GM12878 (cell line): ENCODE results near the gene WIPF2. TPM values are rescaled to one million over a fixed set of nuclear protein-coding genes. Genes with fewer than 3 reads are reported as not detected.
A peak's percentile ranks its signal among the peaks of the same experiment; 100 is the strongest.

Experiments used
- BHLHE40 ChIP-seq, 2 experiments: fragments of 450-650 bp in 1 of 2; IDR thresholded peaks; 2 replicates each; pipeline ENCODE4 v1.6.1; 2011 to 2017; ENCODE audit warnings: low read depth in 2 of 2, borderline replicate concordance in 1 of 2, improper control_type of control experiment in 1 of 2, low read length in 1 of 2, mild to moderate bottlenecking in 1 of 2
- BMI1 ChIP-seq: fragments of 450-650 bp; IDR thresholded peaks from 2 replicates; pipeline ENCODE4 v1.6.1; 2016; ENCODE audit warnings: mild to moderate bottlenecking, moderate library complexity, borderline replicate concordance
- CHD1 ChIP-seq: IDR thresholded peaks from 2 replicates; pipeline ENCODE4 v1.6.1; 2012; ENCODE audit warnings: low read depth, low read length, improper control_type of control experiment
- CHD2 ChIP-seq: IDR thresholded peaks from 2 replicates; pipeline ENCODE4 v1.6.1; 2011; ENCODE audit warnings: low read depth, low read length, improper control_type of control experiment, borderline replicate concordance
- CREB1 ChIP-seq: IDR thresholded peaks from 2 replicates; pipeline ENCODE4 v1.6.1; 2012; ENCODE audit warnings: low read depth, mild to moderate bottlenecking, inconsistent platforms
- CREM ChIP-seq: IDR thresholded peaks from 2 replicates; pipeline ENCODE4 v1.6.1; 2014; ENCODE audit warnings: antibody characterized with exemption, low read depth
- DPF2 ChIP-seq: fragments of 450-650 bp; IDR thresholded peaks from 2 replicates; pipeline ENCODE4 v1.6.1; 2017; ENCODE audit warnings: mild to moderate bottlenecking
- E4F1 ChIP-seq: fragments of 450-650 bp; IDR thresholded peaks from 2 replicates; pipeline ENCODE4 v1.6.1; 2018; ENCODE audit warnings: borderline replicate concordance, mild to moderate bottlenecking; ENCODE audit not compliant: partially characterized antibody
- FOXK2 ChIP-seq: fragments of 450-650 bp; IDR thresholded peaks from 2 replicates; pipeline ENCODE4 v1.6.1; 2017; ENCODE audit warnings: mild to moderate bottlenecking, moderate library complexity
- HDGF ChIP-seq: fragments of 450-650 bp; IDR thresholded peaks from 2 replicates; pipeline ENCODE4 v1.6.1; 2016; ENCODE audit warnings: antibody characterized with exemption
- JUND ChIP-seq: IDR thresholded peaks from 2 replicates; pipeline ENCODE4 v1.6.1; 2012; ENCODE audit warnings: low read depth, mild to moderate bottlenecking, low read length, improper control_type of control experiment, moderate library complexity
- MLLT1 ChIP-seq: fragments of 450-650 bp; IDR thresholded peaks from 2 replicates; pipeline ENCODE4 v1.6.1; 2016; ENCODE audit warnings: mild to moderate bottlenecking
- NFXL1 ChIP-seq: fragments of 450-650 bp; IDR thresholded peaks from 2 replicates; pipeline ENCODE4 v1.6.1; 2017; ENCODE audit warnings: antibody characterized with exemption, mild to moderate bottlenecking, borderline replicate concordance
- NFYB ChIP-seq: IDR thresholded peaks from 2 replicates; pipeline ENCODE4 v1.6.1; 2011; ENCODE audit warnings: low read depth, mild to moderate bottlenecking, low read length, improper control_type of control experiment, moderate library complexity; ENCODE audit not compliant: insufficient read depth
- PAX8 ChIP-seq: fragments of 450-650 bp; IDR thresholded peaks from 2 replicates; pipeline ENCODE4 v1.6.1; 2017; ENCODE audit warnings: mild to moderate bottlenecking, moderate library complexity
- RELB ChIP-seq: fragments of 450-650 bp; IDR thresholded peaks from 2 replicates; pipeline ENCODE4 v1.6.1; 2017; ENCODE audit warnings: low read depth, mild to moderate bottlenecking, moderate library complexity
- SMARCA5 ChIP-seq: fragments of 450-650 bp; IDR thresholded peaks from 2 replicates; pipeline ENCODE4 v1.6.1; 2017; ENCODE audit warnings: mild to moderate bottlenecking
- SMC3 ChIP-seq: IDR thresholded peaks from 2 replicates; pipeline ENCODE4 v1.6.1; 2011; ENCODE audit warnings: low read length, improper control_type of control experiment, borderline replicate concordance
- SREBF1 ChIP-seq: IDR thresholded peaks from 2 replicates; pipeline ENCODE4 v1.6.1; 2012; ENCODE audit warnings: mild to moderate bottlenecking, low read length
- STAT1 ChIP-seq: fragments of 450-650 bp; conservative IDR thresholded peaks from 2 replicates; pipeline ENCODE4 v1.6.1; 2014; ENCODE audit warnings: antibody characterized with exemption, mild to moderate bottlenecking
- SUPT20H ChIP-seq: IDR thresholded peaks from 2 replicates; pipeline ENCODE4 v1.6.1; 2011; ENCODE audit warnings: low read depth, mild to moderate bottlenecking, low read length, moderate library complexity, borderline replicate concordance; ENCODE audit not compliant: control insufficient read depth
- TAF1 ChIP-seq: IDR thresholded peaks from 2 replicates; pipeline ENCODE4 v1.6.1; 2011; ENCODE audit warnings: mild to moderate bottlenecking, low read depth, low read length, borderline replicate concordance
- TBL1XR1 ChIP-seq: IDR thresholded peaks from 2 replicates; pipeline ENCODE4 v1.6.1; 2012; ENCODE audit warnings: low read depth, low read length, improper control_type of control experiment
- ZNF217 ChIP-seq: fragments of 450-650 bp; IDR thresholded peaks from 2 replicates; pipeline ENCODE4 v1.6.1; 2017; ENCODE audit warnings: antibody characterized with exemption, mild to moderate bottlenecking
- ZSCAN29 ChIP-seq: fragments of 450-650 bp; IDR thresholded peaks from 2 replicates; pipeline ENCODE4 v1.6.1; 2017; ENCODE audit warnings: mild to moderate bottlenecking, moderate library complexity
- ZZZ3 ChIP-seq: IDR thresholded peaks from 2 replicates; pipeline ENCODE4 v1.6.1; 2011; ENCODE audit warnings: low read depth; ENCODE audit not compliant: control insufficient read depth, insufficient read length
- polyA plus RNA-seq, 11 experiments: library from polyadenylated mRNA; depleted of rRNA in 4 of 11; unstranded in 6 of 11; stranded (reverse) in 5 of 11; fragments of >200 nt; fragmentation: Nextera tagmentation in 4 of 11; fragmentation: Illumina TruSeq in 1 of 11; extraction: Ambion mirVana in 4 of 11; extraction: Trizol in 1 of 11; gene quantifications; 1 replicate in 1 of 11; 2 replicates in 10 of 11; pipeline versions ENCODE4 v1.2.1 to v1.2.3, GENCODE V29; 2011 to 2016; ENCODE audit warnings: inconsistent platforms in 2 of 11, missing spikeins in 2 of 11, low read depth in 1 of 11
- total RNA-seq, 4 experiments: library from RNA; depleted of rRNA in 3 of 4; stranded (reverse); fragments of >200 nt in 3 of 4; fragmentation: Illumina TruSeq in 1 of 4; extraction: Trizol in 1 of 4; gene quantifications; 2 replicates each; pipeline versions ENCODE4 v1.2.1 to v1.2.3, GENCODE V29; 2013 to 2021

Gene WIPF2
- total and polyA plus RNA-seq, 10 of the 15 experiments (the other 5 are each of a cell fraction or from before 2014, with no cell fraction given): 4.2 to 20.8 (median 7.1) TPM

- TF ChIP-seq E4F1 (no peak), NFXL1 (no peak), HDGF (0 out of 2 replicates have a peak, but pooled peaks have one; percentile 16), ZNF217 (no peak), TAF1 (0 out of 2 replicates have a peak, but pooled peaks have one; percentile 21), SREBF1 (no peak), FOXK2 (no peak), CREB1 (no peak), MLLT1 (no peak; the same call in 1 of the 2 replicates), BMI1 (no peak), TBL1XR1 (no peak), JUND (no peak), DPF2 (peak; percentile 37; the same call in 1 of the 2 replicates), STAT1 (no peak), RELB (peak; percentile 86), CHD1 (0 out of 2 replicates have a peak, but pooled peaks have one; percentile 19), SMC3 (no peak), SUPT20H (no peak), SMARCA5 (no peak), CREM (peak; percentile 32; the same call in 1 of the 2 replicates), PAX8 (no peak), CHD2 (no peak), NFYB (no peak), ZSCAN29 (no peak), ZZZ3 (no peak), BHLHE40 (IDR thresholded peaks at IDR 0.05; ENCODE audit: borderline replicate concordance in 1 of 2, low read depth in 2 of 2, low read length in 1 of 2) (peak; percentile 16 to 53; a peak in 1 of 4 replicates)
These were observed 104.6 kb downstream of the WIPF2 start (continued) for GRCh38 chr17:40323391-40324381.
